ENCODE data around the gene BAIAP2. TPM values are rescaled to one million over a fixed set of nuclear protein-coding genes. Genes with fewer than 3 reads are reported as not detected.
A peak's percentile ranks its signal among the peaks of the same experiment; 100 is the strongest.

The BAIAP2 gene
- total RNA-seq, 6 donors from 2014 or later, result 90.7 to 231 (median 123) TPM

GRCh38 chr17:81066771-81067315 is 31.9 kb downstream of the BAIAP2 start:
- Histone ChIP-seq H3K27ac (peak overlapping the region; percentile 54 to 74 (median 67)), H3K9me3 (no peaks in the 10 kb centered on the region), H3K27me3 (no peaks in the 10 kb centered on the region), H3K4me1 (peaks cover 46 to 66% (median 50%) of the 10 kb centered on the region in 4 donors), H3K36me3 (peaks cover 0 to 38% (median 12%) of the 10 kb centered on the region in 4 donors), H3K4me3 (no peak overlapping the region)
- DNase-seq (peak in 1 of 2 donors; percentile 69), ATAC-seq (ENCODE audit: low FRiP score in 2 of 2) (no peak)
- TF ChIP-seq POLR2AphosphoS5 (IDR thresholded peaks at IDR 0.05) (no peak), EP300 (IDR thresholded peaks at IDR 0.05) (no peak), POLR2A (IDR thresholded peaks at IDR 0.05) (no peak), CTCF (IDR thresholded peaks at IDR 0.05) (no peak)
- WGBS, 2 donors, result 76 to 82% methylated on average over 4 to 13 of the region's 16 CpGs

GRCh38 chr17:81067391-81067811 is 32.5 kb downstream of the BAIAP2 start:
- no peak overlapping the region for H3K4me3 ChIP-seq
- H3K9me3 ChIP-seq, result no peaks in the 10 kb centered on the region
- H3K36me3 ChIP-seq, result peaks cover 0 to 40% (median 12%) of the 10 kb centered on the region in 4 donors
- H3K27me3 ChIP-seq, result no peaks in the 10 kb centered on the region
- peak overlapping the region in 1 of 4 donors; percentile 72 for H3K27ac ChIP-seq
- no peak for TF ChIP-seq EP300 (IDR thresholded peaks at IDR 0.05)
- TF ChIP-seq CTCF (IDR thresholded peaks at IDR 0.05), result no peak
- TF ChIP-seq POLR2AphosphoS5 (IDR thresholded peaks at IDR 0.05), result no peak
- no peak for TF ChIP-seq POLR2A (IDR thresholded peaks at IDR 0.05)
- DNase-seq (peak in 1 of 2 donors; percentile 72), ATAC-seq (ENCODE audit: low FRiP score in 2 of 2) (no peak)
- WGBS, 2 donors, result 89% methylated on average over 11 of the region's 20 CpGs; no CpG with 5 or more reads in 1 of the 2 donors
- H3K4me1 ChIP-seq, result peaks cover 49 to 70% (median 53%) of the 10 kb centered on the region in 4 donors

- TF ChIP-seq EP300 (IDR thresholded peaks at IDR 0.05) (no peak), POLR2A (IDR thresholded peaks at IDR 0.05) (no peak)
- peaks cover 0 to 33% (median 9%) of the 10 kb centered on the region in 4 donors for H3K36me3 ChIP-seq
- WGBS, 2 donors, result 75 to 90% methylated on average over 4 to 25 of the region's 26 CpGs
- no peak overlapping the region for H3K4me3 ChIP-seq
- no peak for ATAC-seq (ENCODE audit: low FRiP score in 2 of 2)
- H3K27me3 ChIP-seq, result no peaks in the 10 kb centered on the region
- DNase-seq, result peak in 1 of 2 donors; percentile 57
- peak overlapping the region in 2 of 4 donors; percentile 27 to 72 for H3K27ac ChIP-seq
- H3K4me1 ChIP-seq, result peaks cover 40 to 70% (median 49%) of the 10 kb centered on the region in 4 donors
- no peaks in the 10 kb centered on the region for H3K9me3 ChIP-seq
Observed at GRCh38 chr17:81068411-81069134, 33.6 kb downstream of the BAIAP2 start.

GRCh38 chr17:81069135-81069645 is 34.2 kb downstream of the BAIAP2 start:
- peaks cover 0 to 33% (median 13%) of the 10 kb centered on the region in 4 donors for H3K36me3 ChIP-seq
- DNase-seq (peak; percentile 27 to 59), ATAC-seq (ENCODE audit: low FRiP score in 2 of 2) (no peak)
- no peaks in the 10 kb centered on the region for H3K27me3 ChIP-seq
- peak overlapping the region in 2 of 4 donors; percentile 24 to 35 for H3K27ac ChIP-seq
- no peak overlapping the region for H3K4me3 ChIP-seq
- no peak for TF ChIP-seq POLR2AphosphoS5 (IDR thresholded peaks at IDR 0.05)
- TF ChIP-seq CTCF (IDR thresholded peaks at IDR 0.05), result no peak
- TF ChIP-seq EP300 (IDR thresholded peaks at IDR 0.05), result no peak
- no peak for TF ChIP-seq POLR2A (IDR thresholded peaks at IDR 0.05)
- peaks cover 34 to 70% (median 43%) of the 10 kb centered on the region in 4 donors for H3K4me1 ChIP-seq
- H3K9me3 ChIP-seq, result no peaks in the 10 kb centered on the region
- 85 to 90% methylated on average over 8 to 23 of the region's 23 CpGs for WGBS, 2 donors

GRCh38 chr17:81070541-81071246 is 35.7 kb downstream of the BAIAP2 start:
- Histone ChIP-seq H3K4me3 (no peak overlapping the region), H3K4me1 (peaks cover 21 to 60% (median 28%) of the 10 kb centered on the region in 4 donors), H3K27ac (peak overlapping the region; percentile 67 to 92 (median 74)), H3K9me3 (no peaks in the 10 kb centered on the region), H3K27me3 (no peaks in the 10 kb centered on the region), H3K36me3 (peaks cover 0 to 36% (median 13%) of the 10 kb centered on the region in 4 donors)
- no peak for TF ChIP-seq EP300 (IDR thresholded peaks at IDR 0.05)
- no peak for TF ChIP-seq POLR2AphosphoS5 (IDR thresholded peaks at IDR 0.05)
- no peak for TF ChIP-seq CTCF (IDR thresholded peaks at IDR 0.05)
- no peak for TF ChIP-seq POLR2A (IDR thresholded peaks at IDR 0.05)
- ATAC-seq (ENCODE audit: low FRiP score in 2 of 2), result no peak
- DNase-seq, result peak in 1 of 2 donors; percentile 70
- WGBS, 2 donors, result 88 to 92% methylated on average over 12 to 25 of the region's 25 CpGs
